Fibroblast of peridontal ligament (primary cell): Measurements from ENCODE around the gene TAS2R10.

Experiments used
- DNase-seq: peaks from one replicate; pipeline ENCODE4 v3.0.0-alpha.2; 2010; ENCODE audit errors: extremely low read depth

Gene TAS2R10

DNA sequence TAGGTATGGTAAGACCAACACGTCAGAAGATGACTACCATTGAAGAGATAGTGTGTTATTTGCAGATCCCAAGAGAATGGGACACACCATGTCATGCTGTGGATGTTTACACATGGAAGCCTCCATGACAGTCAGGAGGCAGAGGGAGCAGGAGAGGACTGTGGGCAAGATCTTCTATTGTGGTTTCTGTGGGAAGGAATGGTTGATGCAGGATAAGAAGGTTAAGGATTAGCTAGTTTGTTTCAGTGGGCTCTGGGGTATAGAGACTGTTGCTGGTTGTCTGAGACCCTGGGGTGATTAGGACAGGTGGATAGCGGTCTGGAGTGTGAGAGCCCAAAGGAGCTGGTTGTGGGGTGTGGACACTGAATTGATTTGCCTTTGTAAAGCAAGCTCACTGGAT, 47.1 kb downstream of the TAS2R10 start:
- no peak for DNase-seq
